HG02943 (cell line): ENCODE data around the gene NUFIP2.
"Not testable (repeated sequence)": the region's sequence is repeated elsewhere in the genome, so short reads cannot be mapped to it uniquely, and the experiment has no call there.

ENCODE experiments used
- ATAC-seq: cut with Tn5 transposase; IDR thresholded peaks from one replicate; pipeline ENCODE4 v1.9.1; 2021; ENCODE audit warnings: mild to moderate bottlenecking, low read depth, moderate library complexity; ENCODE audit not compliant: unreplicated experiment

Gene NUFIP2

DNA sequence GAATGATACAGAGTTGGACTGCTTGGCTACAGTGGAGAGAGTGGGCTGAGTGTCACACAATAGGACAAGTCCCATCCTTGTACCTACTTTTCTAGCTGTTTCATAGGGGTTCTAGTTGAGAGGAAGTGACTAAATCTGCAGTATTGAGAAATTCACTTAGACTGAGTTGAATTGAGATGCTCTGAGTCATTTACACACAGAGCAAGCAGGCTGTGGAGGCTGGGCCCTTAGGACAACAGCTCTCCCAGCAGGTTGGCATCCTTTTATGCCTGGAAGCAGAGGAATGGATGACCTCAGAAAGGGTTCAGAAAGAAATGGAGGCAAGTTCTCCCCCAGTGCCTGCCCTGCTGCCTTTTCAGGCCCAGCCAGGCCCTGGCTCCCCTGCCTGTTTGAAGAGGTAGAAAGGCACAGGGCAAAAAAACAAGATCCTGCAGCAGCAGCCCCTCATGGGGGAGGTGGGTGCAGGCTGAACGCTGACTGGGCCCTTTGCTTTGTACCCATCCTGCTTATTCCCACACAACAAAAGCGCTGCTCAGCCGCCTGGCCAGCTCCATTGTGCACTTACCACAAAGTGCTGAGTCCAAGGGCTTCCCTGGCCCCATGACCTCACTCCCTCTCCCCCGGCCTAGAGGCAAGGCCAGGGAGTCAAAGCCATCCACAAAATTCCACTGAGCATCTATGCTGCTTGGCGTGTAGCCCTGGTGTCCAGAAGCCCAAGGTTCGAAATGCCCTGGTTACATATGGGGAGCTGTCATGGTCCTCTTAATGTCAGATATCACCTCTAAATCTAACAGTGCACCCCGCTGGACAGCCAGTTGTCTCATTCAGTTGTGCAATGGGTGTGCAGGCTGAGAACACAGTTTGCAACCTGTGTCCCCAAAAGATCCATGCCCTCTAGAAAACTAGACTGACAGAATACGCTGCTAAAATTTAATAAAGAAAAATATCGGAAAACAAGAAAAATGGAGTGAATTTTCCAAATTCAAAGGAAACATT, 52.7 kb downstream of the NUFIP2 start:
- ATAC-seq, result no peak

DNA sequence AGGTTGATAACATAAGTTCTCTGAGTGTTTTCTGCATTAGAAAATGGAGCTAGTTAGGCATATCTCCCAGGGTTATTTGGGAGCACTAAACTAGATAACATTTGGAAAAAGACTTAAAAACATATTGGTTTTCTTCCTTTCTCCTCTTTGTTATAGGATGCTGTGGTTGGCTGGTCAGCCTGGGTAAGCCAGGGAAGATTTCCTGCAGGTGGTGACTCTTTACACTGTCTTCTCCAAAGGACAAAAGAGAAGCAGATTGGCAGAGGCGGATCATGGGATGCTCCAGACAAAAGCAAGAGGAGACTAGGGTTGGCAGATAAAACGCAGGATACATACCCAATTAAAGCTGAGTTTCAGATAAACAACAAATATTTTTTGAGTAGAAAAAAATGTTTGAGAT, 53.5 kb downstream of the NUFIP2 start:
- no peak for ATAC-seq

DNA sequence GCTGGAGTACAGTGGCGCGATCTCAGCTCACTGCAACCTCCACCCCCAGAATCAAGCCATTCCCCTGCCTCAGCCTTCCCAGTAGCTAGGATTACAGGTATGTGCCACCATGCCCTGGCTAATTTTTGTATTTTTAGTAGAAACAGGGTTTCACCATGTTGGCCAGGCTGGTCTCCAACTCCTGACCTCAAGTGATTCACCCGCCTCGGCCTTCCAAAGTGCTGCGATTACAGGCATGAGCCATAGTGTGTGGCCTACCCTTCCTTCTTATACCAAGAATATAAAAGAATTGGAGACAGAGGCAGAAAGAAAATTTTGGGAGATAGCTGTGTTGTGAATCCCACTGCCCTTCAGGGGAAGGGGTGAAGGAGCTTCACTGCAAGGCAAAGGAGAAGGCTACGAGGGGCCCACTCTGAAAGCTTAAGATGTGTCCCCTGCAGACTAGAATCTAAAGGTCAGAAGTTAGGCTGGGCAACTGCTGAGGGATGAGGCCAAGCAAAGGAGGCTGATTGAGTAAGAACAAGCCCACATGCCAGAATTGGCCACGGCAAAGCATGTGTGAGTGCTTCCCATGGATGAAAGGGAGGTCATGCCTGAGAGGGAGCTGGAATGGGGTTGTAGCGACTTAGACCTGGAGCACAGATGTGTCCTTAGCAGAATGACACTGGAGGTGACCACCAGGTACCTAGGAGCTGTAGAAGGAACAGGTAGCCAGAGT, 55.7 kb downstream of the NUFIP2 start:
- ATAC-seq, result no peak

DNA sequence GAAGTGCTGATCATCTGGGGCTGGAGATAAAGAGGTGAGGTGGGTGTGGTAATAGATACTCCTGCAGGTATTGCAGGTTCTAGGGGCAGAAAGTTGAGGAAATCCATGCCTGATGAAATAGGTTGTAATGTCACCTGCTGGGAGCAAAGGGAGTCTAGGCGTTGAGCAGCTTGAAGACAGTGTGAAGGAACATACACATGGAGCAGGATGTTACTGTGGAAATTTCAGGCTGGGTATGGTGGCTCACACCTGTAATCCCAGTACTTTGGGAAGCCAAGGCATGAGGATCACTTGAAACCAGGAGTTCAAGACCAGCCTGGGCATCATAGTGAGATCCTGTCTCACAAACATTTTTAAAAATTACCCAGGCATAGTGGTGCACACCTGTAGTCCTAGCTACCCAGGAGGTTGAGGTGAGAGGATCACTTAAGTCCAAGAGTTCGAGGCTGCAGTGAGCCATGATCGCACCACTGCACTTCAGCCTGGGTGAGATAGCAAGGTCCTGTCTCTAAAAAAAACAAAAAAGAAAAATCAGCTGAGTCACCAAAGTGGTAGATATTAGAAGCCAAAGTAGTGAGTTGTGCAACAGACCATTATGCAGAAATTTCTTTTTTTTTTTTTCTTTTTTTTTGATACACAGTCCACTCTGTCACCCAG, 56.3 kb downstream of the NUFIP2 start:
- no peak for ATAC-seq

DNA sequence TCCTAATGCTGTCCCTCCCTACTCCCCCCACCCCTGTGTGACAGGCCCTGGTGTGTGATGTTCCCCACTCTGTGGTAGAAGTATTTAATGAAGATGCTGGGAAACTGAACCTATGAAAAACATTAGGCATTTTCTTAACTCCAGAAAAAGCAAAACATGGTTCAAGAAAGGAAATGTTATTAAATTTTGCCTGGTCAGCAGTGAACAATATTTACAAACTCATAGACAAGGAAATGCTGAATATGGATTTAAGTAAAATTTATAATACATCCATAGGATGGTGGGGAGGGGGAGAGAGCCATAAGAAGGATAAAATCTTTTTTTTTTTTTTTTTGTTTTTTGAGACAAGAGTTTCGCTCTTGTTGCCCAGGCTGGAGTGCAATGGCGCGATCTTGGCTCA, 58.0 kb downstream of the NUFIP2 start:
- no peak for ATAC-seq

DNA sequence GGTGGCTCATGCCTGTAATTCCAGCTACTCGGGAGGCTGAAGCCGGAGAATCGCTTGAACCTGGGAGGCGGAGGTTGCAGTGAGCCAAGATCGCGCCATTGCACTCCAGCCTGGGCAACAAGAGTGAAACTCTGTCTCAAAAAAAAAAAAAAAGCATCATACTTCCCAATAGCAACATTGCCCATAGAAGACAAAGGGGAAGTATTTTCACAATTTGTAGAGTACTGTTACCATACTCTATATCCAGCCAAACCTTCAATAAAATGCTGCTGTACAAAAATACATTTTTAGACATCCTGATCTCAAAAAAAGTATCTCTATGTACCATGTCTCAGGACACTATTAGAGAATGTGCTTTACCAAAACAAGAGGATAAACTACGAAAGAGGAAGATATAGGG, 59.0 kb downstream of the NUFIP2 start:
- not testable (repeated sequence) for ATAC-seq

DNA sequence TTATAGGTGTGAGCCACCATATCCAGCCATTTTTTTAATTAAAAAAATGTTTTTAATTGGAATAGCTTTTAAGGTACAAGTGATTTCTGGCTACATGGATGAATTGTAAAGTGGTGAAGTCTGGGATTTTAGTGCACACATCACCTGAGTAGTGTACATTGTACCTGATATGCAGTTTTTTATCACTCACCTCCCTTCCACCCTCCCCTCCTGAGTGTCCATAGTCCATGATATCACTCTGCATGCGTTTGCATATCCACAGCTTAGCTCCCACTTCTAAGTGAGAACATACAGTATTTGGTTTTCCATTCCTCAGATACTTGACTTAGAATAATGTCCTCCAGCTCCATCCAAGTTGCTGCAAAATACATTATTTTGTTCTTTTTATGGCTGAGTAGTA, 60.6 kb downstream of the NUFIP2 start:
- no peak for ATAC-seq

DNA sequence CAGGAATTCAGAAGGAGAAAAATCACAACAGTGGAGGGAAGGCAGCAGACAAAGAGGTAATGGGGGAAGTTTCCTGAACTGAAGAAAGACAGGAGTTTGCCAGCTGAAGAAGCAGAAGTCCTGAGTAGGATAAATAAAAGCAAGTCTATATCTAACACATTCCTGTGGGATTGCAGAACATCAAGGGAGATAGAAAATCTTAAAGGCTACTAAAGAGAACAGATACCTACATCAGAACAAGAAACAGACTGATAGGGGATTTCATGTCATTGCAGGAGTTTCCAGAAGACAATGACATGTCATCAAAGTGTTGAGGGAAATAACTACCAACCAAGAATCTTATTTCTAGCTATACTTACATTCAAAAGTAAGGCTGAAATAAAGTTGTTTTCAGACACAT, 68.6 kb downstream of the NUFIP2 start:
- no peak for ATAC-seq

DNA sequence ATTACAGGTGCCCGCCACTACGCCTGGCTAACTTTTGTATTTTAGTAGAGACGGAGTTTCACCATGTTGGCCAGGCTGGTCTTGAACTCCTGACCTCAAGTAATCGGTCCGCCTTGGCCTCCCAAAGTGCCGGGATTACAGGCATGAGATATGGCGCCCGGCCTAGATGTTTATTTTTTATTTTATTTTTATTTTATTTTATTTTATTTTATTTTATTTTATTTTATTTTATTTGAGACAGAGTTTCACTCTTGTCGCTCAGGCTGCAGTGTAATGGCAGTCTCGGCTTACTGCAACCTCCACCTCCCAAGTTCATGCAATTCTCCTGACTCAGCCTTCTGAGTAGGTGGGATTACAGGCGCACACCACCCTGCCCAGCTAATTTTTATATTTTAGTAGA, 72.6 kb downstream of the NUFIP2 start:
- ATAC-seq, result not testable (repeated sequence)

DNA sequence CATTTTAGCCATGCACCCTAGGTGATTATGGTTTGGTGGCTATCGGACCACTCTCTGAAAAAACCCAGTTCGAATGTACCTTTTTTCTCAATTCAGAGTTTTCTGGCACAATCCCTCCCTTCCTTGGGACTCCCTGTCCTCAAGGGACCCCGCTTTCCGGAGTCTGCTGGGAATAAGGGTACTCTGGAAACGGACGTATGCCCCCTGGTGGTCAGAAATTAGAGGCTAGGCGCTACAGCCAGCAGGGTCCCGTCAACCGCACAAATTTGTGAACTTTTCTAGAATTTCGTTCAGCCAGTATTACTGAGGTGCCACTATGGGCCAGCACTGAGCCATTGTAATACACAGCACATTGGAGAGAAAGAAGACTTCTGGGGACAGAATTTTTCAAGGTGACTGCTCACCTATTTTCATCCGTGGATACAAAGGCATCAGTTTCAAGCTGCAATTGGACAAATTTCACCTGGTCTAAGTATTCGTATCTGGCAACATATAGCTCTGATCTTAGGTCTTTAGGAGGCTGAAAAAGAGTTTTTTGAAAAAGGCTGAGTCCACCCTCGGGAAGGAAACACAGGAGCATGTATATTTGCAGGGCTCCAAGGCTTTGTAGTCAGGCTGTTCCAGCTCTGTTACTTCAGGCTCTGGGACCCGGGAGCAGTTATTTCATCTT, 74.4 kb downstream of the NUFIP2 start:
- no peak for ATAC-seq

DNA sequence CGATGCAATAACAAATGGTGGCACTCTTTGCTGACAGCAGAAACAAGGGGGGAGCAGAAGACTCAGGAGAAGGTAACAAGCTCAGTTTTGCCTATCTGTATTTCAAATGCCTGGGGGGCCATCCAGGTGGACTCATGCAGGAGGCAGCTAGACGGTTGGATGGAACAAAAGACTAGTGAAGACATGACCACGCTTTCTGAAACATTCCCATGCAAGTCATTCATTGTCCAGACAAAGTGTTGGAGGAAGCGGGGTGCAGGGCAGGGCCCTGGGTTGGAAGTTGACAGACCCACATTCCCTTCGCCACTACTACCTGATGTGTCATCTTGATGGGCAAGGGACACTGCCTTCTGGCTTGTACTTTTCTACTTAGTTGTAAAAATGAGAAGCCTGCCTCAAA, 77.1 kb downstream of the NUFIP2 start:
- ATAC-seq, result no peak

DNA sequence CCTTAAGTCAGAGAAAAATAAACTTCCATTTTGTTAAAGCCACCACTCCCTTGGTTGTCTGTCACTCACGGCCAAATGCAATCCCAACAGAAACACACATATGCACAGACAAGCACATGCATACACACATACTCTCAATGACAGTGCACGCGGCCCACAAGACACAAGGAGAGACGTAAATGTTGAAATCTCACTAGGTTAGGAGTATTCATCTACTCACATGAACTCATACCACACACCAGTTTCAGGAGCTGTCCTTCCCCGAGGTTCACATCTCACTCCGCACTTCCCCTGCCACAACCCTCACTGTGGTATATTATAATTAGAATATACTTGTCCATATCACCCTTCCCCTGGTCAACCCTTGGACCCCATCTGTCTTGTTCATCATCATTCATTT, 77.8 kb downstream of the NUFIP2 start:
- no peak for ATAC-seq

DNA sequence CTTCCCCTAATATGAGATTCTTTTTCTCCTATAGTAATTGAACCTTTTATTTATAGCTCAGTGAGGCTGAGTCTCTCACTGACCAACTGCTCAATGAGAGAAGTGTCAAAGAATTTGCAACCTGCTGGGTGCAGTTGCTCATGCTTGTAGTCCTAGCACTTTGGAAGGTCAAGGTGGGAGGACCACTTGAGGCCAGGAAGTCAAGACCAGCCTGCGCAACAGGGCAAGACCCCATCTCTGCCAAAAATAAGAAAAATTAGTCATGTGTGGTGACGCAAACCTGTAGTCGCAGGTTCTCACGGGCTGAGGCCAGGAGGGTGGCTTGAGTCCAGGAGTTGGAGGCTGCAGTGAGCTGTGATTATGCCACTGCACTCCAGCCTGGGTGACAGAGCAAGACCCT, 78.2 kb downstream of the NUFIP2 start:
- no peak for ATAC-seq

DNA sequence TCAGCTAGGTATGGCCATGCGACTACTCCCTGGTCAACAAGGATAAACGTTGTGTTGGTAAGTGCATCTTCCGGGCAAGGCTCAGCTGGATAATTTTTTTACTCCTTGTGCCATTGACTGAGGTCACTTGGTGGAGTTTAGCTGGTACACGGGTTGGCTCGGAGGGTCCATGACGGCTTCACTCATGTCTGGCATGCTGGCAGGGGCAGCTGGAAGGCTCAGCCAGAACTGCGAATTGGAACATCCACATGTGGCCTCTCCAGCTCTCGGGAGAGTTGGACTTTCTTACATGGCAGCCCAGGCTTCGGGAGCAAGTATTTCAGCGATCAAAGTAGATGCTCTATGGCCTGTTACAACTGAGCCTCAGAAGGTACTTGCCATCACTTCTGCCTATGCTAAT, 78.8 kb downstream of the NUFIP2 start:
- ATAC-seq, result no peak

DNA sequence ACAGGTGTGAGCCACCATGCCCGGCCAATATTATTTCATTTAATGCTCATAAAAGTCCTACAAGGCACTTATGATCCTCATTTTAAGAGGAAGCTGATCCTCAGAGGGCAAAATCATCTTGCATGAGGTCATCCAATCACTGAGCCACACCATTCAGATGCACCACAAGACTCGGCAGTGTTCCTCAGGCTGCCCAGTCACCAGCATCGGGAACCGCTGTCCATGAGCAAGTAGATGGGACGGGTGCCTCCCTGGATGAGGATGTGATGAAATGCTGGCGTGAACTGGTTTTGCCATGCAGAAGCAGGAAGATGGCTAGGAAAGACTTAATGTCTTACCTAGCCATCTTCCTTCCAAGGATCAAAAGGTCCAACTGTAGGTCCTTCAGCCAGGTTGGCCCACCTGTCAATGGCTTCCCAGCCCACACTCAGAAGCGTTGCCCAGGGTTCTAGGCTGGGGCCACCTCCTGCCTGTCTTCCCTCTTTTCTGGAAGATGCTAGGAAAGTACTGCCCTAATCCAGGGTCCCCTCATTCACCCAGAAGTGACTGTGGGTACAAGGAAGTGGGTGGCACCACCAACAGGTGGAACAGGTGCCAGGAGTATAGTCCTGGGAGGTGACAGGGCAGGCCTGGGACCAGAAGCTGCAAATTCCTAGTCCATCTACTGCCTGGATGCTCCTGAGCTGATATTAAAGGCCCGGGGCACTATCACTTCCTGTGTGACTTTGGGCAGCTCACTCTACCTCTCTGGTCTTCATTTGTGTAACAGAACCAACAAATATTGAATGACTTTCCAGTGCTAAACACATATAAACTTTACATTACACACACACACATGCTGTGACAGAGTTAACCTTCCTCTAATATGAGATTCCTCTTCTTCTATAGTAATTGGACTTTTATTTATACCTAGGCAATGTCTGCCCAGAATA, 79.5 kb downstream of the NUFIP2 start:
- no peak for ATAC-seq

DNA sequence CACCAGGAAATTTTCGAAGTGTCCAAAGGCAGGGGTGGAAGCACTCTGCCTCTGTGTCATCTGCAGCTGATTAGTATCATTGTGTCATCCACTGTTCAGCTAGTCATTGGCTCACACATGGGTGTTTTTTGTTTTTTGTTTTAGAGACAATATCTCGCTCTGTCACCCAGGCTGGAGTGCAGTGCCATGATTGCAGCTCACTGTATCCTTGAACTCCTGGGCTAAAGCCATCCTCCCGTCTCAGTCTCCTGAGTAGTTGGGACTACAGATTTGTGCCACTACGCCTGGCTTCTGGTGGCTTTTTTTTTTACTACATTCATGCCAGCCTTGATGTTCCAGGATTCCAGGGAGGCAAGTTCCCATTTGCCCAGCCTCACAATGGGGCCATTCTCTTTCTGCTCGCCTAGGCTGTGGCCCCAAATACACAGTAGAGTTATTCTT, 81.2 kb downstream of the NUFIP2 start:
- ATAC-seq, result no peak

DNA sequence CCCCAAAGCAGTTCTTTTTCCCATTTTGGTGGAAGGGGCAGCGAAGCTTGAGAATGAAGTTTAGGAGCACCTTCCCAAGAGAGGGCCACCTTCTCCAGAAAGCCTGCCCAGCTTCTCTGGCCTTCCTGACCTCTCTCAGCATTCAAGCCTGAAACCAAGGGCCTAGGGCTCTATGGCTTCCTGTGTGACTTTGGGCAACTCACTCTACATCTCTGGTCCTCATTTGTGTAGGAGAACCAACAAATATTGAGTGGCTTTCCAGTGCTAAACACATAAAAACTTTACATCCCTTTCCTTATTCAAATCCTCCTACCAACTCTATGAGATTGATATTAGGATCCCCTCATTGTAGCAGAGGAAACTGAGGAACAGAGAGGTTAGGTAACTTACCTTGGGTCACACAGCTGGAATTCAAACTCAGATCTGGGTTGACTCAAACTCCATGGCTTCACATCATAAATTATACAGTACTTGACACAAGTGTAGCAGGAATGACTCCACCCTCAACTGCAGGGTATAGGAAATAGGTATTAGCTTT, 81.8 kb downstream of the NUFIP2 start:
- no peak for ATAC-seq

DNA sequence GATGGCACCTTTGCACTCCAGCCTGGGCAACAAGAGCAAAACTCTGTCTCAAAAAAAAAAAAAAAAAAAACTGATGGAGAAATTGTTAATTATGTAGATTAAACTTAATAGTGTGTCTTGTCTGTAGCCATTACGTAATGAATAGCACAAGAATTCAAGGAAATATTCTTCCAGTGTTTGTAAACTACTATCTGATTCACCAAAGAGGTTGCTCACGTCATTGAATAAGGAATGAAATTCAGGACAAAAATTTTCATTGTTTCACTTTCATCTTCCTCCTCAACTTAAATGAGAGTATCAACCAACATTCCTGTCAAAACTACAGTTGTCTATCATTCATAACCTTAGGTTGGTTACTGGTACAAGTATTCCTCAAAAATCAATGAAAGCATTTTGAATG, 83.1 kb downstream of the NUFIP2 start:
- ATAC-seq, result no peak

DNA sequence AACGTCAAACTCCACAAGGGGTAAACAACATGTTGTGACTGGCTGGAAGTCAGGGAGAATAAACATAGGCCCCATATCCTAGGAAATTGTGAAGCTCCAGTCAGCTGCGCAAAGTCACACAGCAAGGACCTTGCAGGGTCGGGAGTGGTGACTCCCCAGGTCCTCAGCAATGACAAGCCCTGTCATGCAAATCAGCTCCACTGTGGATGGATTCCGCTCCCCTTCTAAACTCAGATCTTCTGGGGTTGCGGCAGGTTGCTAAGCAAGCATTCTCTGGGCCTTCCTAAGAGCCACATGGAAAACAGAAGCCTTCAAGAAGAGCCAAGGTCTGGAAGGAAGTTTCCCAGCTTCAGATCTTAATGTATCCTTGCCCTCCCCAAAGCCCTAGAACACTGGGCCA, 84.9 kb downstream of the NUFIP2 start:
- no peak for ATAC-seq
